HCT116 (cell line): ENCODE measurements around the gene C11orf52. TPM values are rescaled to one million over a fixed set of nuclear protein-coding genes. Genes with fewer than 3 reads are reported as not detected.

ENCODE experiments used
- ATAC-seq: fragments of 200-7000 bp; cut with Tn5 transposase; 2 replicates; pipeline ENCODE4 v1.9.1; 2020; ENCODE audit warnings: mild to moderate bottlenecking, moderate library complexity
- BruUV-seq: library from RNA; stranded (reverse); fragments of 400-500 nt; replicated peaks from 2 replicates; lab custom pipeline; 2021; lab: Mats Ljungman, UMichigan
- CTCF ChIA-PET: fragments of 300-600 bp; sonication (Branson Sonifier 250); formaldehyde crosslinking; loops from one replicate; lab custom pipeline; 2021; ENCODE audit warnings: antibody characterized with exemption; lab: Charles Lee
- POLR2A ChIA-PET: fragments of 300-600, 350-600 bp; sonication (Branson Sonifier 250); formaldehyde crosslinking; loops from one replicate; lab custom pipeline; 2021; ENCODE audit warnings: antibody characterized with exemption; lab: Charles Lee
- RAD21 ChIA-PET, 2 experiments: fragments of 300-600 bp; sonication (Branson Sonifier 250); formaldehyde crosslinking; loops; one replicate each; lab custom pipeline; 2023; ENCODE audit warnings: low total read pairs in 2 of 2; ENCODE audit not compliant: uncharacterized antibody in 2 of 2, unreplicated experiment in 2 of 2, low non-redundant PET in 1 of 2; lab: Charles Lee
- DNase-seq: peaks from one replicate; pipeline ENCODE4 v3.0.0-alpha.2; 2010; ENCODE audit warnings: low read depth, low spot score
- H2AFZ ChIP-seq: fragments of 200-600 bp; shearing (Covaris generic), sonication (generic); 2 replicates; pipeline ENCODE4 v1.6.1; 2017; ENCODE audit warnings: low read depth, mixed run types, mixed read lengths, antibody characterized with exemption, low read length; ENCODE audit not compliant: poor library complexity, severe bottlenecking
- H3K27ac ChIP-seq: 2 replicates; pipeline ENCODE4 v1.5.1; 2012; ENCODE audit warnings: low read depth, low read length
- H3K27me3 ChIP-seq: fragments of 200-600 bp; sonication (generic); 2 replicates; pipeline ENCODE4 v1.6.1; 2016; ENCODE audit warnings: mixed run types, low read length, mixed read lengths; ENCODE audit not compliant: insufficient read depth
- H3K36me3 ChIP-seq, 2 experiments: fragments of 200-500 bp in 1 of 2; fragments of 200-600 bp in 1 of 2; sonication (Bioruptor generic) in 1 of 2; sonication (generic) in 1 of 2; 2 replicates each; pipeline versions ENCODE4 v1.5.1 to v1.6.1; 2014 to 2016; ENCODE audit warnings: low read length in 2 of 2, inconsistent platforms in 1 of 2, mixed read lengths in 1 of 2, mixed run types in 1 of 2; ENCODE audit not compliant: insufficient read depth in 2 of 2, control insufficient read depth in 1 of 2
- H3K4me1 ChIP-seq, 2 experiments: fragments of 200-600 bp in 1 of 2; sonication (generic) in 1 of 2; 2 replicates each; pipeline versions ENCODE4 v1.5.1 to v1.6.1; 2012 to 2017; ENCODE audit warnings: low read length in 2 of 2, inconsistent platforms in 1 of 2, mild to moderate bottlenecking in 1 of 2, mixed read lengths in 1 of 2, mixed run types in 1 of 2, moderate library complexity in 1 of 2; ENCODE audit not compliant: insufficient read depth in 2 of 2, control insufficient read depth in 1 of 2
- H3K4me2 ChIP-seq: fragments of 200-600 bp; sonication (generic); 2 replicates; pipeline ENCODE4 v1.6.1; 2017; ENCODE audit warnings: mixed run types, low read length, mixed read lengths
- H3K4me3 ChIP-seq, 2 experiments: fragments of 200-600 bp in 1 of 2; sonication (generic) in 1 of 2; replicated peaks in 1 of 2; 2 replicates each; pipeline ENCODE4 v1.5.1; 2011 to 2016; ENCODE audit warnings: low read length in 2 of 2, control low read depth in 1 of 2, low read depth in 1 of 2, mild to moderate bottlenecking in 1 of 2, mixed read lengths in 1 of 2, mixed run types in 1 of 2
- H3K79me2 ChIP-seq: fragments of 200-600 bp; sonication (generic); 2 replicates; pipeline ENCODE4 v1.6.1; 2017; ENCODE audit warnings: mild to moderate bottlenecking, mixed run types, low read length, moderate library complexity, mixed read lengths; ENCODE audit not compliant: insufficient read depth
- H3K9ac ChIP-seq: fragments of 200-600 bp; sonication (generic); 2 replicates; pipeline ENCODE4 v1.6.1; 2016; ENCODE audit warnings: low read length, mixed read lengths
- H3K9me2 ChIP-seq: fragments of 200-600 bp; sonication (generic), shearing (Covaris generic); 2 replicates; pipeline ENCODE4 v1.6.1; 2017; ENCODE audit warnings: mixed run types, mild to moderate bottlenecking, moderate library complexity; ENCODE audit not compliant: insufficient read depth
- H3K9me3 ChIP-seq, 2 experiments: fragments of 200-500 bp in 1 of 2; fragments of 200-600 bp in 1 of 2; sonication (Bioruptor generic) in 1 of 2; sonication (generic) in 1 of 2; 2 replicates each; pipeline ENCODE4 v1.6.1; 2014 to 2017; ENCODE audit warnings: low read length in 2 of 2, mixed read lengths in 2 of 2, inconsistent platforms in 1 of 2, low read depth in 1 of 2, mild to moderate bottlenecking in 1 of 2, mixed run types in 1 of 2, moderate library complexity in 1 of 2; ENCODE audit not compliant: control insufficient read depth in 1 of 2, insufficient read depth in 1 of 2
- H4K20me1 ChIP-seq: fragments of 200-600 bp; sonication (generic), shearing (Covaris generic); 2 replicates; pipeline ENCODE4 v1.6.1; 2017; ENCODE audit warnings: mixed run types, mild to moderate bottlenecking, moderate library complexity; ENCODE audit not compliant: insufficient read depth
- CBX3 ChIP-seq: IDR thresholded peaks from 2 replicates; pipeline ENCODE4 v1.6.1; 2012; ENCODE audit warnings: low read depth
- EZH2phosphoT487 ChIP-seq: fragments of 200-600 bp; IDR thresholded peaks from 2 replicates; pipeline ENCODE4 v1.6.1; 2018; ENCODE audit warnings: antibody characterized with exemption, borderline replicate concordance
- JUND ChIP-seq: IDR thresholded peaks from 2 replicates; pipeline ENCODE4 v1.6.1; 2012
- SIN3A ChIP-seq: IDR thresholded peaks from 2 replicates; pipeline ENCODE4 v1.6.1; 2012; ENCODE audit warnings: low read depth
- SP1 ChIP-seq: IDR thresholded peaks from 2 replicates; pipeline ENCODE4 v1.6.1; 2012; ENCODE audit warnings: low read depth
- SRF ChIP-seq: IDR thresholded peaks from 2 replicates; pipeline ENCODE4 v1.6.1; 2012; ENCODE audit warnings: low read depth
- ZFX ChIP-seq: fragments of 450-650 bp; IDR thresholded peaks from 2 replicates; pipeline ENCODE4 v1.6.1; 2017
- intact Hi-C: fragments of 100-400 bp; cut with micrococcal nuclease; formaldehyde crosslinking; loops from 2 replicates; pipeline ENCODE4 v1.10.0; 2022
- total RNA-seq: library from RNA; stranded (reverse); gene quantifications from one replicate; pipeline ENCODE4 v1.2.1, GENCODE V29; 2021; ENCODE audit not compliant: unreplicated experiment
- TF ChIP-seq, protein P1 (sequence below), 3 experiments: fragments of 200-600 bp in 1 of 3; sonication (generic) in 1 of 3; IDR thresholded peaks in 2 of 3; conservative IDR thresholded peaks in 1 of 3; 2 replicates each; pipeline ENCODE4 v1.5.1; 2012 to 2017; ENCODE audit warnings: low read depth in 2 of 3, low read length in 2 of 3, antibody characterized with exemption in 1 of 3, borderline replicate concordance in 1 of 3, control low read depth in 1 of 3, mild to moderate bottlenecking in 1 of 3, mixed read lengths in 1 of 3, mixed run types in 1 of 3, moderate library complexity in 1 of 3; ENCODE audit not compliant: insufficient read depth in 1 of 3
- TF ChIP-seq, protein P2 (sequence below): IDR thresholded peaks from 2 replicates; pipeline ENCODE4 v1.6.1; 2012

Gene C11orf52
- total RNA-seq, 1 experiment from 2014 or later, result 4.6 TPM

DNA sequence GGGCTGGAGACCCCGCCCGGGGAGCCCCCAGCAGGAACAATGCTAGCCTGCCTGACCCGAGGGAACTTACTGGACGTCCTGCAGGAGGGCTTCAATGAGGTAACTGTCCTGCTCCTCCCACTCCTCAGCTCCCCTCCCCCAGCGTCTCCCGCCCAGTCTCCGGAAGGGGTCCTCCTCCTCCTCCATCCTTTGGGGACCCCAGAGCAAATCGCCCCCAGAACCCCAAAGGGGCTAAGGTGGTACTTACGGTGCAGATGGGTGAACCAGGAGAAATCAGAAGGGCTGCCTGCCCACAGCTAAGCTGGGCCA, 18.7 kb downstream of the C11orf52 start:
- H3K27me3 ChIP-seq, result no peaks in the 10 kb centered on the region
- H3K79me2 ChIP-seq, result no peaks in the 10 kb centered on the region
- H2AFZ ChIP-seq, result peak overlapping the region; percentile 83
- peaks cover 20 to 29% of the 10 kb centered on the region in 2 experiments; a peak in 3 of 4 replicates for H3K4me1 ChIP-seq
- H3K4me2 ChIP-seq, result peak overlapping the region; percentile 89
- no peaks in the 10 kb centered on the region for H3K9me2 ChIP-seq
- TF ChIP-seq, protein P1, sequence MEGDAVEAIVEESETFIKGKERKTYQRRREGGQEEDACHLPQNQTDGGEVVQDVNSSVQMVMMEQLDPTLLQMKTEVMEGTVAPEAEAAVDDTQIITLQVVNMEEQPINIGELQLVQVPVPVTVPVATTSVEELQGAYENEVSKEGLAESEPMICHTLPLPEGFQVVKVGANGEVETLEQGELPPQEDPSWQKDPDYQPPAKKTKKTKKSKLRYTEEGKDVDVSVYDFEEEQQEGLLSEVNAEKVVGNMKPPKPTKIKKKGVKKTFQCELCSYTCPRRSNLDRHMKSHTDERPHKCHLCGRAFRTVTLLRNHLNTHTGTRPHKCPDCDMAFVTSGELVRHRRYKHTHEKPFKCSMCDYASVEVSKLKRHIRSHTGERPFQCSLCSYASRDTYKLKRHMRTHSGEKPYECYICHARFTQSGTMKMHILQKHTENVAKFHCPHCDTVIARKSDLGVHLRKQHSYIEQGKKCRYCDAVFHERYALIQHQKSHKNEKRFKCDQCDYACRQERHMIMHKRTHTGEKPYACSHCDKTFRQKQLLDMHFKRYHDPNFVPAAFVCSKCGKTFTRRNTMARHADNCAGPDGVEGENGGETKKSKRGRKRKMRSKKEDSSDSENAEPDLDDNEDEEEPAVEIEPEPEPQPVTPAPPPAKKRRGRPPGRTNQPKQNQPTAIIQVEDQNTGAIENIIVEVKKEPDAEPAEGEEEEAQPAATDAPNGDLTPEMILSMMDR (IDR thresholded peaks at IDR 0.05 in 2 of 3, conservative IDR thresholded peaks at IDR 0.05 in 1 of 3; ENCODE audit: borderline replicate concordance in 1 of 3, insufficient read depth in 1 of 3, low read depth in 2 of 3, low read length in 2 of 3), result no peak
- TF ChIP-seq CBX3, result no peak
- no peak for TF ChIP-seq SP1
- TF ChIP-seq, protein P2, sequence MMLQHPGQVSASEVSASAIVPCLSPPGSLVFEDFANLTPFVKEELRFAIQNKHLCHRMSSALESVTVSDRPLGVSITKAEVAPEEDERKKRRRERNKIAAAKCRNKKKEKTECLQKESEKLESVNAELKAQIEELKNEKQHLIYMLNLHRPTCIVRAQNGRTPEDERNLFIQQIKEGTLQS, result no peak
- TF ChIP-seq SIN3A, result no peak
- TF ChIP-seq JUND, result no peak
- no peak for TF ChIP-seq EZH2phosphoT487
- no peak for TF ChIP-seq ZFX
- no peak for TF ChIP-seq SRF
- intact Hi-C loops, result no loop called here
- DNase-seq (no peak), ATAC-seq (peak; percentile 57)
- no peaks in the 10 kb centered on the region for H3K36me3 ChIP-seq
- peak overlapping the region; percentile 53 to 67 for H3K4me3 ChIP-seq
- BruUV-seq, result no TSS peak
- CTCF ChIA-PET, result interaction anchor here (0.6 kb wide), 1 partner anchor 11 kb away, joined by 3 read pairs; no protein-coding TSS in a partner anchor
- H3K9ac ChIP-seq, result peak overlapping the region; percentile 67
- POLR2A ChIA-PET, result interaction anchor here (0.6 to 0.8 kb wide), 2 partner anchors 11 to 191 kb away, joined by 4 read pairs; no protein-coding TSS in a partner anchor
- H3K27ac ChIP-seq, result peak overlapping the region; percentile 42; the same call in 1 of the 2 replicates
- no peaks in the 10 kb centered on the region for H3K9me3 ChIP-seq
- RAD21 ChIA-PET, result no interaction called here
- no peaks in the 10 kb centered on the region for H4K20me1 ChIP-seq
